Sigmoid colon (tissue), 4 donors: ENCODE results near the gene CCR8.
"Not testable (repeated sequence)": the region's sequence is repeated elsewhere in the genome, so short reads cannot be mapped to it uniquely, and the experiment has no call there.

Source experiments
- EP300 ChIP-seq, 4 donors: sonication (generic); formaldehyde crosslinking; IDR thresholded peaks; one replicate each; pipeline ENCODE4 v1.6.1; 2017; ENCODE audit warnings: antibody characterized with exemption in 4 of 4
- POLR2A ChIP-seq, 2 donors: fragments of 450-650 bp; IDR thresholded peaks; one replicate each; pipeline ENCODE4 v1.6.1; 2016; ENCODE audit warnings: antibody characterized with exemption in 2 of 2, mild to moderate bottlenecking in 2 of 2, moderate library complexity in 2 of 2
- TF ChIP-seq, protein P1 (sequence below), 4 experiments: fragments of 450-650 bp in 3 of 4; fragments of 200-600 bp in 1 of 4; IDR thresholded peaks; one replicate each; pipeline ENCODE4 v1.5.1; 2016 to 2019; ENCODE audit warnings: antibody characterized with exemption in 4 of 4, mild to moderate bottlenecking in 3 of 4, moderate library complexity in 2 of 4

DNA sequence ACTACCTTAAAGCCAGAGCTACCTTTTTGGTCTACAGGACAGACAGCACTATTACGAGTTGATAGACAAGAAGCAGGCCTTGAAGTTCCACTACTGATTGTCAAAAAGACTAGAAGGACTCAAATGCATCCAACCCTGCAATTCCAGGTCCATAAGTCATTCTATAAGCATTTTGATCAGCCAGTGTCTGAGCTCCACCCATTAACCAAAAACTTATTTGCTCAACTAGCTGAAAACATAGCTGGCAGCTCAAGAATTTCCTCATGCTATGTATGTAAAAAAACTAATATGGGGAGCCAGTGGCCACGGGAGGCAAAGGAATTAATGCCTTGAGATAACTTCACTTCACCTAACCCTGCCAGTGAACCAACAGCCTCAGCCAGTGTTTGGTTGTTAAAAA lies 21.6 kb downstream of the CCR8 start:
- not testable (repeated sequence) for TF ChIP-seq POLR2A, EP300 (IDR thresholded peaks at IDR 0.05)
- TF ChIP-seq, protein P1, sequence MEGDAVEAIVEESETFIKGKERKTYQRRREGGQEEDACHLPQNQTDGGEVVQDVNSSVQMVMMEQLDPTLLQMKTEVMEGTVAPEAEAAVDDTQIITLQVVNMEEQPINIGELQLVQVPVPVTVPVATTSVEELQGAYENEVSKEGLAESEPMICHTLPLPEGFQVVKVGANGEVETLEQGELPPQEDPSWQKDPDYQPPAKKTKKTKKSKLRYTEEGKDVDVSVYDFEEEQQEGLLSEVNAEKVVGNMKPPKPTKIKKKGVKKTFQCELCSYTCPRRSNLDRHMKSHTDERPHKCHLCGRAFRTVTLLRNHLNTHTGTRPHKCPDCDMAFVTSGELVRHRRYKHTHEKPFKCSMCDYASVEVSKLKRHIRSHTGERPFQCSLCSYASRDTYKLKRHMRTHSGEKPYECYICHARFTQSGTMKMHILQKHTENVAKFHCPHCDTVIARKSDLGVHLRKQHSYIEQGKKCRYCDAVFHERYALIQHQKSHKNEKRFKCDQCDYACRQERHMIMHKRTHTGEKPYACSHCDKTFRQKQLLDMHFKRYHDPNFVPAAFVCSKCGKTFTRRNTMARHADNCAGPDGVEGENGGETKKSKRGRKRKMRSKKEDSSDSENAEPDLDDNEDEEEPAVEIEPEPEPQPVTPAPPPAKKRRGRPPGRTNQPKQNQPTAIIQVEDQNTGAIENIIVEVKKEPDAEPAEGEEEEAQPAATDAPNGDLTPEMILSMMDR (IDR thresholded peaks at IDR 0.05) = not testable (repeated sequence)
